Measurements from ENCODE around the gene MCF2L. TPM values are rescaled to one million over a fixed set of nuclear protein-coding genes. Genes with fewer than 3 reads are reported as not detected.

MCF2L gene
- total and polyA plus RNA-seq, 2 experiments from 2014 or later = 27.6 to 38.6 TPM

GRCh38 chr13:112986470-112986869, 17.5 kb downstream of the MCF2L start:
- no peak for DNase-seq (ENCODE audit: low read depth in 1 of 2, low spot score in 1 of 2)
- no peak for TF ChIP-seq CTCF (IDR thresholded peaks at IDR 0.05; ENCODE audit: low read depth, low read length)
- H3K9me3 ChIP-seq (ENCODE audit: low read depth) = no peaks in the 10 kb centered on the region

GRCh38 chr13:112986946-112987681, 18.1 kb downstream of the MCF2L start:
- Histone ChIP-seq H3K27me3 (no peaks in the 10 kb centered on the region), H3K36me3 (no peaks in the 10 kb centered on the region), H3K4me1 (ENCODE audit: low read depth) (peaks cover 9% of the 10 kb centered on the region), H3K27ac (no peak overlapping the region), H3K4me3 (no peak overlapping the region), H3K9me3 (ENCODE audit: low read depth) (no peaks in the 10 kb centered on the region)
- DNase-seq (ENCODE audit: low read depth in 1 of 2, low spot score in 1 of 2) = no peak
- no peak for TF ChIP-seq CTCF (IDR thresholded peaks at IDR 0.05; ENCODE audit: low read depth, low read length)

More at GRCh38 chr13:112986470-112986869, 17.5 kb downstream of the MCF2L start:
- Histone ChIP-seq H3K4me3 (no peak overlapping the region), H3K27ac (no peak overlapping the region), H3K4me1 (ENCODE audit: low read depth) (peaks cover 9% of the 10 kb centered on the region), H3K36me3 (no peaks in the 10 kb centered on the region), H3K27me3 (no peaks in the 10 kb centered on the region)

GRCh38 chr13:112987682-112988024, 18.6 kb downstream of the MCF2L start:
- no peak for DNase-seq (ENCODE audit: low read depth in 1 of 2, low spot score in 1 of 2)
- TF ChIP-seq CTCF (IDR thresholded peaks at IDR 0.05; ENCODE audit: low read depth, low read length) = no peak
- no peaks in the 10 kb centered on the region for H3K36me3 ChIP-seq
- peaks cover 9% of the 10 kb centered on the region for H3K4me1 ChIP-seq (ENCODE audit: low read depth)
- H3K4me3 ChIP-seq = no peak overlapping the region
- no peaks in the 10 kb centered on the region for H3K27me3 ChIP-seq
- H3K9me3 ChIP-seq (ENCODE audit: low read depth) = no peaks in the 10 kb centered on the region
- H3K27ac ChIP-seq = no peak overlapping the region

- Histone ChIP-seq H3K36me3 (no peaks in the 10 kb centered on the region), H3K27me3 (no peaks in the 10 kb centered on the region), H3K9me3 (ENCODE audit: low read depth) (no peaks in the 10 kb centered on the region), H3K4me3 (no peak overlapping the region), H3K4me1 (ENCODE audit: low read depth) (peaks cover 5% of the 10 kb centered on the region), H3K27ac (no peak overlapping the region)
- TF ChIP-seq CTCF (IDR thresholded peaks at IDR 0.05; ENCODE audit: low read depth, low read length) = no peak
- DNase-seq (ENCODE audit: low read depth in 1 of 2, low spot score in 1 of 2) = no peak
Observed at GRCh38 chr13:112990783-112991182, 21.8 kb downstream of the MCF2L start.

DNA sequence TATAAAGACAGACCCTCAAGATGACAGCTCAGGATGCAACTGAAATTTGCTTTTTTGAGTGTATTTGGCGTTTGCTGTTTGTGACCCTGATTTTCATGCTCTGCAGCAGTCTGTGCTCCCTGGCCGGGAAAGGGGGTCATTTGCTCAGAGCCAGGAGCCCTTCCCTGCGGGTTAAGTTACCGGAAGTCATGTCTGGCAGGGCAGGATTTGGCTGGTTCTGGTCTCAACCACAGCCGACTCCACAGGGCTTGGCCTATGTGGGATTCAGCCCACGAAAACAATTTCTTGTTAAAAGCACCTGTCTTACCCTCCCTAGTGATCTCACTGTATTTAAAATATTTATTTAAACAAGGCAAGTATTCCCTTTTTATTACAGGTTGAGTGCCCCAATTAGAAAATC, 22.6 kb downstream of the MCF2L start:
- no peaks in the 10 kb centered on the region for H3K36me3 ChIP-seq
- H3K4me3 ChIP-seq = no peak overlapping the region
- H3K9me3 ChIP-seq (ENCODE audit: low read depth) = no peaks in the 10 kb centered on the region
- no peak overlapping the region for H3K27ac ChIP-seq
- no peaks in the 10 kb centered on the region for H3K27me3 ChIP-seq
- no peak for TF ChIP-seq CTCF (IDR thresholded peaks at IDR 0.05; ENCODE audit: low read depth, low read length)
- no peak for DNase-seq (ENCODE audit: low read depth in 1 of 2, low spot score in 1 of 2)
- peaks cover 5% of the 10 kb centered on the region for H3K4me1 ChIP-seq (ENCODE audit: low read depth)
